ENCODE results near the gene INF2. TPM values are rescaled to one million over a fixed set of nuclear protein-coding genes. Genes with fewer than 3 reads are reported as not detected.
A peak's percentile ranks its signal among the peaks of the same experiment; 100 is the strongest.

The INF2 gene
- total RNA-seq, 1 donor from 2014 or later: 92.3 TPM

- DNase-seq: peak; percentile 71
- Mint-ChIP-seq H3K4me1 (peaks cover 30% of the 10 kb centered on the region), H3K27ac (peak overlapping the region; percentile 81), H3K4me3 (peak overlapping the region; percentile 50), H3K9me3 (no peaks in the 10 kb centered on the region), H3K27me3 (peaks cover 2% of the 10 kb centered on the region), H3K36me3 (ENCODE audit: low read depth) (peaks cover 3% of the 10 kb centered on the region)
- intact Hi-C loops (cut with micrococcal nuclease): loop anchor here (5.0 kb wide), 1 partner anchor 33 kb away; no protein-coding TSS in a partner anchor
Measured at GRCh38 chr14:104685216-104685997, 4.0 kb upstream of the INF2 start.

- peak overlapping the region; percentile 40 for H3K4me3 Mint-ChIP-seq
- intact Hi-C loops (cut with micrococcal nuclease): loop anchor here (5.0 kb wide), 1 partner anchor 34 kb away; no protein-coding TSS in a partner anchor
- peaks cover 2% of the 10 kb centered on the region for H3K27me3 Mint-ChIP-seq
- no peaks in the 10 kb centered on the region for H3K9me3 Mint-ChIP-seq
- peaks cover 35% of the 10 kb centered on the region for H3K4me1 Mint-ChIP-seq
- peaks cover 3% of the 10 kb centered on the region for H3K36me3 Mint-ChIP-seq (ENCODE audit: low read depth)
- peak overlapping the region; percentile 81 for H3K27ac Mint-ChIP-seq
- no peak for DNase-seq
Measured at GRCh38 chr14:104685998-104686610, 3.3 kb upstream of the INF2 start.

- DNase-seq: peak; percentile 82
- H3K4me3 Mint-ChIP-seq: peak overlapping the region; percentile 63
- intact Hi-C loops (cut with micrococcal nuclease): loop anchor here (5.0 kb wide), 1 partner anchor 35 kb away; no protein-coding TSS in a partner anchor
- H3K27ac Mint-ChIP-seq: peak overlapping the region; percentile 85
- H3K27me3 Mint-ChIP-seq: peaks cover 2% of the 10 kb centered on the region
- H3K36me3 Mint-ChIP-seq (ENCODE audit: low read depth): peaks cover 5% of the 10 kb centered on the region
- H3K9me3 Mint-ChIP-seq: no peaks in the 10 kb centered on the region
- H3K4me1 Mint-ChIP-seq: peaks cover 39% of the 10 kb centered on the region
Measured at GRCh38 chr14:104686624-104687517, 2.5 kb upstream of the INF2 start.

GRCh38 chr14:104687601-104688504, 1.6 kb upstream of the INF2 start:
- no peak for DNase-seq

GRCh38 chr14:104688505-104689108, 811 bp upstream of the INF2 start:
- no peak for DNase-seq
- peak overlapping the region; percentile 56 for H3K27ac Mint-ChIP-seq
- H3K9me3 Mint-ChIP-seq: no peaks in the 10 kb centered on the region
- intact Hi-C loops (cut with micrococcal nuclease): loop anchor here (1.0 to 5.0 kb wide), 3 partner anchors 11 to 36 kb away; no protein-coding TSS in a partner anchor
- H3K4me3 Mint-ChIP-seq: peak overlapping the region; percentile 63
- H3K27me3 Mint-ChIP-seq: peaks cover 2% of the 10 kb centered on the region
- H3K36me3 Mint-ChIP-seq (ENCODE audit: low read depth): peaks cover 5% of the 10 kb centered on the region
- peaks cover 44% of the 10 kb centered on the region for H3K4me1 Mint-ChIP-seq

More at GRCh38 chr14:104687601-104688504, 1.6 kb upstream of the INF2 start:
- peaks cover 41% of the 10 kb centered on the region for H3K4me1 Mint-ChIP-seq
- H3K4me3 Mint-ChIP-seq: peak overlapping the region; percentile 63
- H3K36me3 Mint-ChIP-seq (ENCODE audit: low read depth): peaks cover 5% of the 10 kb centered on the region
- intact Hi-C loops (cut with micrococcal nuclease): loop anchor here (2.0 to 5.0 kb wide), 2 partner anchors 35 to 36 kb away; no protein-coding TSS in a partner anchor
- no peaks in the 10 kb centered on the region for H3K9me3 Mint-ChIP-seq
- peak overlapping the region; percentile 85 for H3K27ac Mint-ChIP-seq
- H3K27me3 Mint-ChIP-seq: peaks cover 2% of the 10 kb centered on the region

- peak overlapping the region; percentile 58 for H3K27ac Mint-ChIP-seq
- peak; percentile 76 for DNase-seq
- intact Hi-C loops (cut with micrococcal nuclease): loop anchor here (1.0 to 5.0 kb wide), 3 partner anchors 13 to 38 kb away; no protein-coding TSS in a partner anchor
- peaks cover 5% of the 10 kb centered on the region for H3K36me3 Mint-ChIP-seq (ENCODE audit: low read depth)
- peaks cover 48% of the 10 kb centered on the region for H3K4me1 Mint-ChIP-seq
- peaks cover 2% of the 10 kb centered on the region for H3K27me3 Mint-ChIP-seq
- no peaks in the 10 kb centered on the region for H3K9me3 Mint-ChIP-seq
- peak overlapping the region; percentile 84 for H3K4me3 Mint-ChIP-seq
Measured at GRCh38 chr14:104689881-104690711, 678 bp downstream of the INF2 start.

- intact Hi-C loops (cut with micrococcal nuclease): no loop called here
Measured at GRCh38 chr14:104690861-104691455, 1.5 kb downstream of the INF2 start.

GRCh38 chr14:104691546-104692260, 2.3 kb downstream of the INF2 start:
- H3K4me3 Mint-ChIP-seq: peak overlapping the region; percentile 84
- no peak for DNase-seq
- H3K27ac Mint-ChIP-seq: peak overlapping the region; percentile 70
- no peaks in the 10 kb centered on the region for H3K9me3 Mint-ChIP-seq
- H3K36me3 Mint-ChIP-seq (ENCODE audit: low read depth): peaks cover 6% of the 10 kb centered on the region
- H3K4me1 Mint-ChIP-seq: peaks cover 48% of the 10 kb centered on the region
- intact Hi-C loops (cut with micrococcal nuclease): no loop called here
- H3K27me3 Mint-ChIP-seq: no peaks in the 10 kb centered on the region

More at GRCh38 chr14:104690861-104691455, 1.5 kb downstream of the INF2 start:
- peak overlapping the region; percentile 70 for H3K27ac Mint-ChIP-seq
- H3K27me3 Mint-ChIP-seq: no peaks in the 10 kb centered on the region
- peaks cover 49% of the 10 kb centered on the region for H3K4me1 Mint-ChIP-seq
- DNase-seq: no peak
- peaks cover 6% of the 10 kb centered on the region for H3K36me3 Mint-ChIP-seq (ENCODE audit: low read depth)
- no peaks in the 10 kb centered on the region for H3K9me3 Mint-ChIP-seq
- peak overlapping the region; percentile 84 for H3K4me3 Mint-ChIP-seq

GRCh38 chr14:104692261-104692938, 3.0 kb downstream of the INF2 start:
- no peak for DNase-seq
- peaks cover 43% of the 10 kb centered on the region for H3K4me1 Mint-ChIP-seq
- H3K36me3 Mint-ChIP-seq (ENCODE audit: low read depth): peaks cover 6% of the 10 kb centered on the region
- H3K4me3 Mint-ChIP-seq: no peak overlapping the region
- intact Hi-C loops (cut with micrococcal nuclease): no loop called here
- H3K9me3 Mint-ChIP-seq: no peaks in the 10 kb centered on the region
- H3K27me3 Mint-ChIP-seq: no peaks in the 10 kb centered on the region
- no peak overlapping the region for H3K27ac Mint-ChIP-seq

- no peaks in the 10 kb centered on the region for H3K27me3 Mint-ChIP-seq
- H3K36me3 Mint-ChIP-seq (ENCODE audit: low read depth): peaks cover 6% of the 10 kb centered on the region
- DNase-seq: no peak
- H3K4me1 Mint-ChIP-seq: peaks cover 40% of the 10 kb centered on the region
- no peaks in the 10 kb centered on the region for H3K9me3 Mint-ChIP-seq
- no peak overlapping the region for H3K27ac Mint-ChIP-seq
- intact Hi-C loops (cut with micrococcal nuclease): no loop called here
- H3K4me3 Mint-ChIP-seq: peak overlapping the region; percentile 52
Measured at GRCh38 chr14:104692939-104693315, 3.5 kb downstream of the INF2 start.

All from activated CD4-positive, alpha-beta T cell treated with anti-CD3 and anti-CD28 coated beads, Interleukin-2, amount 10 ng/mL, durations not matched to agents 24 days and 14 days (primary cell).